Measurements from ENCODE around the gene SLC52A3. TPM values are rescaled to one million over a fixed set of nuclear protein-coding genes. Genes with fewer than 3 reads are reported as not detected.
A peak's percentile ranks its signal among the peaks of the same experiment; 100 is the strongest.
"Not testable (repeated sequence)": the region's sequence is repeated elsewhere in the genome, so short reads cannot be mapped to it uniquely, and the experiment has no call there.

The SLC52A3 gene
- polyA plus RNA-seq, 4 donors = 8.5 to 22.1 (median 14.7) TPM

DNA sequence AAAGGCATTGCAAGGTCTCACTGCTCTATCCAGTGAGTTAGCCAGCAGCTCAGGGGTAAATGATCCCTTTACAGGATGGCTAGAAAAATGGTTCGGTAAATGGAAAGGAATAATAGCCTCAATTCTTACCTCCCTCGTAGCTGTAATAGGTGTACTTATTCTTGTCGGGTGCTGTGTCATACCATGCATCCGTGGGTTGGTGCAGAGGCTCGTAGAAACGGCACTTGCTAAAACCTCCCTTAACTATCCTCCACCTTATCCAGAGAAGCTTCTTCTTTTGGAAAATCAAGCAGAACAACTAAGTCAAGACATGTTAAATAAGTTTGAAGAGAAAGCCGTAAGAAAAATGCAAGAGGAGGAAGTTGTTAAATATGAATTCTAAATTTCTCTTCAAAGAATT is 31.7 kb upstream of the SLC52A3 start:
- 89 to 97% (median 95%) methylated on average over 7 of the region's 7 CpGs for WGBS, 3 donors
- not testable (repeated sequence) for H3K27ac ChIP-seq (ENCODE audit: low read depth in 1 of 3, low read length in 2 of 3); H3K4me3 ChIP-seq (ENCODE audit: low read depth in 1 of 3, low read length in 3 of 3); H3K36me3 ChIP-seq (ENCODE audit: control insufficient read depth in 3 of 3, insufficient read depth in 2 of 3, low read depth in 1 of 3, low read length in 3 of 3); FAIRE-seq; H3K27me3 ChIP-seq (ENCODE audit: control insufficient read depth in 3 of 3, insufficient read depth in 3 of 3, low read length in 3 of 3); DNase-seq
- Histone ChIP-seq H3K9me3 (ENCODE audit: control insufficient read depth in 2 of 2, insufficient read depth in 1 of 2, low read depth in 1 of 2, low read length in 1 of 2) (peaks cover 0 to 15% of the 10 kb centered on the region in 2 donors), H3K4me1 (ENCODE audit: control insufficient read depth in 3 of 3, insufficient read depth in 2 of 3, low read depth in 1 of 3, low read length in 2 of 3) (peaks cover 0 to 12% (median 0%) of the 10 kb centered on the region in 3 donors)

DNA sequence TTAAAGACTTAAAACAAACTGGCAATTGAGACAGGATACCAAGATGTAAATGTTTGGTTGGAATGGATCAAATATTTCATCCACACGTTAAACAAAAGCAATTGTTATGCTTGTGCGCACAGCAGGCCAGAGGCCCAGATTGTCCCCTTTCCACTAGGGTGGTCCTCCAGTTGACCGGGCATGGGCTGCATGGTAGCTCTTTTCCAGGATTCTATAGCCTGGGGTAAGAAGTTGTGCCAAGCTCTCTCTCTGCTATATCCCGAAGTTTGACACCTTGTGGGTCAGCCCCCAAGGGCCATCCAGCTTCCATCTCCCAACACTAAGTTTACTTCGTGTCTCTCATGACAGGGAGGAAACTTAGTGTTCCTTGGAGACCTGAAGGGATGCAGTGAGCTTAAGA is 30.4 kb upstream of the SLC52A3 start:
- not testable (repeated sequence) for FAIRE-seq

DNA sequence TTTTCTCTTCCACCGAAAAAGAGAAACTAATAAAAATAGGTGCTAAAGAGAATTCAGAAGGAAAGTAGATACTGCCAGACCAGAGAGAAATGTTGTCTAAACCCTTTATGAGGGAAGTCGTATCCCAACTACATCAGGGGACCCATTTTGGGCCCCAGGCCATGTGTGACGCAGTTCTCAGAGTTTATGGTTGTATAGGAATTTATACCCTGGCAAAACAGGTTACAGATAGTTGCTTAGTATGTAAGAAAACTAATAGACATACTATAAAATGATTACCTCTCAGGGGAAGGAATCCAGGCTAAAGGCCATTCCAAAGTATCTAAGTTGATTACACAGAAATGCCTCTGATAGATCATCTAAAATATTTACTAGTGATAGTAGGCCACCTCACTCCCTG is 28.6 kb upstream of the SLC52A3 start:
- Histone ChIP-seq H3K4me3 (ENCODE audit: low read depth in 1 of 3, low read length in 3 of 3) (no peak overlapping the region), H3K36me3 (ENCODE audit: control insufficient read depth in 3 of 3, insufficient read depth in 2 of 3, low read depth in 1 of 3, low read length in 3 of 3) (no peaks in the 10 kb centered on the region), H3K9me3 (ENCODE audit: control insufficient read depth in 2 of 2, insufficient read depth in 1 of 2, low read depth in 1 of 2, low read length in 1 of 2) (peaks cover 0 to 24% of the 10 kb centered on the region in 2 donors), H3K4me1 (ENCODE audit: control insufficient read depth in 3 of 3, insufficient read depth in 2 of 3, low read depth in 1 of 3, low read length in 2 of 3) (peaks cover 0 to 12% (median 0%) of the 10 kb centered on the region in 3 donors), H3K27ac (ENCODE audit: low read depth in 1 of 3, low read length in 2 of 3) (peak overlapping the region in 1 of 3 donors; percentile 71), H3K27me3 (ENCODE audit: control insufficient read depth in 3 of 3, insufficient read depth in 3 of 3, low read length in 3 of 3) (peaks cover 0 to 3% (median 0%) of the 10 kb centered on the region in 3 donors)
- DNase-seq = peak; percentile 77 to 88
- 21 to 56% (median 30%) methylated on average over 3 of the region's 3 CpGs for WGBS, 3 donors
- no peak for FAIRE-seq

More for the DNA sequence above, 30.4 kb upstream of the SLC52A3 start:
- H3K27me3 ChIP-seq (ENCODE audit: control insufficient read depth in 3 of 3, insufficient read depth in 3 of 3, low read length in 3 of 3); H3K4me3 ChIP-seq (ENCODE audit: low read depth in 1 of 3, low read length in 3 of 3); H3K27ac ChIP-seq (ENCODE audit: low read depth in 1 of 3, low read length in 2 of 3); H3K36me3 ChIP-seq (ENCODE audit: control insufficient read depth in 3 of 3, insufficient read depth in 2 of 3, low read depth in 1 of 3, low read length in 3 of 3); DNase-seq: not testable (repeated sequence)
- 71 to 80% (median 75%) methylated on average over 5 of the region's 5 CpGs for WGBS, 3 donors
- H3K4me1 ChIP-seq (ENCODE audit: control insufficient read depth in 3 of 3, insufficient read depth in 2 of 3, low read depth in 1 of 3, low read length in 2 of 3) = peaks cover 0 to 12% (median 0%) of the 10 kb centered on the region in 3 donors
- peaks cover 0 to 12% of the 10 kb centered on the region in 2 donors for H3K9me3 ChIP-seq (ENCODE audit: control insufficient read depth in 2 of 2, insufficient read depth in 1 of 2, low read depth in 1 of 2, low read length in 1 of 2)

DNA sequence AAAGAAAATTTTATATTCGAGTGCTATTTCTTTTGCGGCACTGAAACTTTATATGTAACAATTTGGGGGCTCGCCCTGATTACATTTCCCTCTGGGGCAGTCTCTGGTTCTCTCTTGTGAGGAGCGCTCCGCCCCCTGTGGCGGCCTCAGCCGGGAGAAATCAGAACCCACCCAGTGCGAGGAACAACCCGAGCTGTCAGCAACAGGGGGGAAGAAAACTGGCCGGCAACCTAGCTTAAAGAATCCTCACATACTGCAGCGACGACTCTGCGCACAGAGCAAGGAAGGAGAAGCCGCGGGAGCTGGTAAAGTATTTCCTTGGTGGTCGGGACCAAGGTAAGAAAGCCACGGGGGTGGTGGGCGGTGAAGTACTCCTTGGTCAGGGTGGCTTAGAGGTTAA is 23.9 kb upstream of the SLC52A3 start:
- WGBS, 3 donors = 93 to 98% (median 95%) methylated on average over 18 of the region's 18 CpGs
- H3K27me3 ChIP-seq (ENCODE audit: control insufficient read depth in 3 of 3, insufficient read depth in 3 of 3, low read length in 3 of 3) = no peaks in the 10 kb centered on the region
- H3K27ac ChIP-seq (ENCODE audit: low read depth in 1 of 3, low read length in 2 of 3) = no peak overlapping the region
- H3K9me3 ChIP-seq (ENCODE audit: control insufficient read depth in 2 of 2, insufficient read depth in 1 of 2, low read depth in 1 of 2, low read length in 1 of 2) = peaks cover 2 to 35% of the 10 kb centered on the region in 2 donors
- no peak overlapping the region for H3K4me3 ChIP-seq (ENCODE audit: low read depth in 1 of 3, low read length in 3 of 3)
- H3K4me1 ChIP-seq (ENCODE audit: control insufficient read depth in 3 of 3, insufficient read depth in 2 of 3, low read depth in 1 of 3, low read length in 2 of 3) = peaks cover 0 to 7% (median 0%) of the 10 kb centered on the region in 3 donors
- DNase-seq = no peak
- no peak for FAIRE-seq
- H3K36me3 ChIP-seq (ENCODE audit: control insufficient read depth in 3 of 3, insufficient read depth in 2 of 3, low read depth in 1 of 3, low read length in 3 of 3) = no peaks in the 10 kb centered on the region

DNA sequence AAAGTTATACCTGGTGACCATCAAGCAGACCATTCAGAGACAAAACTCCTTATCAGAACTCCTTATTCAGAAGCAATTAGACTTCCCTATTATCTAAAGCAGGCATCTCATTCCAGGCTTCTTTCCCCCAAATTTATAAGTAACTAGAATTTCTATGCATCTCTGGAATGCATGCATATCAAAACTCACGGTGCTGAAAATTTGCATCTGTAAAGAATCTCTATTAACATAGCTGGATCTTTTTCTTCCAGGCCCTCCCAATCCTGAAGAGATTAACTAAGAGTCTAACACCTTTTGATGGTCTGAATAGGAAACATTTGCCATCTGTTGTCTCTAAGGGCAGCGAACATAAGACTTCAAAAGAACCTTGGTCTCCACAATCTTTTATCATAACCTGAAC is 22.8 kb upstream of the SLC52A3 start:
- no peak overlapping the region for H3K4me3 ChIP-seq (ENCODE audit: low read depth in 1 of 3, low read length in 3 of 3)
- FAIRE-seq (no peak), DNase-seq (no peak)
- H3K9me3 ChIP-seq (ENCODE audit: control insufficient read depth in 2 of 2, insufficient read depth in 1 of 2, low read depth in 1 of 2, low read length in 1 of 2) = peaks cover 2 to 33% of the 10 kb centered on the region in 2 donors
- H3K27me3 ChIP-seq (ENCODE audit: control insufficient read depth in 3 of 3, insufficient read depth in 3 of 3, low read length in 3 of 3) = no peaks in the 10 kb centered on the region
- H3K27ac ChIP-seq (ENCODE audit: low read depth in 1 of 3, low read length in 2 of 3) = no peak overlapping the region
- peaks cover 0 to 3% (median 0%) of the 10 kb centered on the region in 3 donors for H3K4me1 ChIP-seq (ENCODE audit: control insufficient read depth in 3 of 3, insufficient read depth in 2 of 3, low read depth in 1 of 3, low read length in 2 of 3)
- no peaks in the 10 kb centered on the region for H3K36me3 ChIP-seq (ENCODE audit: control insufficient read depth in 3 of 3, insufficient read depth in 2 of 3, low read depth in 1 of 3, low read length in 3 of 3)
- WGBS, 3 donors = 54 to 81% (median 80%) methylated on average over 2 of the region's 2 CpGs

DNA sequence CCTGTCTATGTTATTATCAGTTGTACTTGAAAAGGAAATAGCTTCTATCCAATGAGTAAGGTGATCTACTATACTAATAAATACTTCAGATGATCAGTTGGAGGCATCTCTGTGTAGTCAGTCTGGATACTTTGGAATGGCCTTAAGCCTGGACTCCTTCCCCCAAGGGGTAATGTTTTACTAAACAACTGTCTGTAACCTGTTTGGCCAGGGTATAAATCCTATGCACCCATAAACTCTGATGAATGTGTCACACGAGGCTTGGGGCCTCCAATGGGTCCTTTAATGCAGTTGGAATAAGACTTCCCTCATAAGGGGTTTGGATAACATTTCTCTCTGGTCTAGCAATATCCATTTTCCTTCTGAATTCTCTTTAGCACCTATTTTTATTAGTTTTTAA is 19.5 kb upstream of the SLC52A3 start:
- DNase-seq = peak in 1 of 2 donors; percentile 90
- Histone ChIP-seq H3K9me3 (ENCODE audit: control insufficient read depth in 2 of 2, insufficient read depth in 1 of 2, low read depth in 1 of 2, low read length in 1 of 2) (peaks cover 2 to 37% of the 10 kb centered on the region in 2 donors), H3K27ac (ENCODE audit: low read depth in 1 of 3, low read length in 2 of 3) (peak overlapping the region in 1 of 3 donors; percentile 48), H3K4me3 (ENCODE audit: low read depth in 1 of 3, low read length in 3 of 3) (no peak overlapping the region), H3K27me3 (ENCODE audit: control insufficient read depth in 3 of 3, insufficient read depth in 3 of 3, low read length in 3 of 3) (no peaks in the 10 kb centered on the region), H3K36me3 (ENCODE audit: control insufficient read depth in 3 of 3, insufficient read depth in 2 of 3, low read depth in 1 of 3, low read length in 3 of 3) (no peaks in the 10 kb centered on the region), H3K4me1 (ENCODE audit: control insufficient read depth in 3 of 3, insufficient read depth in 2 of 3, low read depth in 1 of 3, low read length in 2 of 3) (peaks cover 0 to 3% (median 0%) of the 10 kb centered on the region in 3 donors)
- no peak for FAIRE-seq
- WGBS, 3 donors = 4 to 18% (median 15%) methylated on average over 1 of the region's 1 CpG

DNA sequence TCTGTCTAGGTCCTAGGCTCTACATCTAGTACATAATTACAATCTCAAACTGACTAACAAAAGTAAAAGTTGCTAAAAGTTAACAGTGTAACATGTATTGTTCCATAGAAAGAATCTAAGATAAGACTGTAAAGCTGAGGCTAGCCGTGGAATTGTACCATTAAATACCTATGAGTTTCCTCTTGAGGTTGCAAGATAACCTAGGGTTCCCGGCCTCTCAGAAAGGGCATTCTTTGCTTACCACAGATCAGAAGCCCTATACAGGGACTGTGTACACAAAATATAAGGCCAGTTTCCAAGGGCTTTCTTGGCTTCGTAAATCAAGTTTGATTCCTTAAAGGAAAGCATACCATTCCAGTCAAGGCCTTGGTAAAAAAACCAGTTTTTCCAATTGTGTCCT is 11.5 kb upstream of the SLC52A3 start:
- no peak overlapping the region for H3K27ac ChIP-seq (ENCODE audit: low read depth in 1 of 3, low read length in 2 of 3)
- WGBS, 3 donors = 41 to 67% (median 46%) methylated on average over 3 of the region's 3 CpGs
- peaks cover 0 to 10% of the 10 kb centered on the region in 2 donors for H3K9me3 ChIP-seq (ENCODE audit: control insufficient read depth in 2 of 2, insufficient read depth in 1 of 2, low read depth in 1 of 2, low read length in 1 of 2)
- no peaks in the 10 kb centered on the region for H3K27me3 ChIP-seq (ENCODE audit: control insufficient read depth in 3 of 3, insufficient read depth in 3 of 3, low read length in 3 of 3)
- FAIRE-seq = no peak
- H3K4me1 ChIP-seq (ENCODE audit: control insufficient read depth in 3 of 3, insufficient read depth in 2 of 3, low read depth in 1 of 3, low read length in 2 of 3) = peaks cover 0 to 13% (median 2%) of the 10 kb centered on the region in 3 donors
- H3K36me3 ChIP-seq (ENCODE audit: control insufficient read depth in 3 of 3, insufficient read depth in 2 of 3, low read depth in 1 of 3, low read length in 3 of 3) = no peaks in the 10 kb centered on the region
- peak in 1 of 2 donors; percentile 44 for DNase-seq
- H3K4me3 ChIP-seq (ENCODE audit: low read depth in 1 of 3, low read length in 3 of 3) = no peak overlapping the region

DNA sequence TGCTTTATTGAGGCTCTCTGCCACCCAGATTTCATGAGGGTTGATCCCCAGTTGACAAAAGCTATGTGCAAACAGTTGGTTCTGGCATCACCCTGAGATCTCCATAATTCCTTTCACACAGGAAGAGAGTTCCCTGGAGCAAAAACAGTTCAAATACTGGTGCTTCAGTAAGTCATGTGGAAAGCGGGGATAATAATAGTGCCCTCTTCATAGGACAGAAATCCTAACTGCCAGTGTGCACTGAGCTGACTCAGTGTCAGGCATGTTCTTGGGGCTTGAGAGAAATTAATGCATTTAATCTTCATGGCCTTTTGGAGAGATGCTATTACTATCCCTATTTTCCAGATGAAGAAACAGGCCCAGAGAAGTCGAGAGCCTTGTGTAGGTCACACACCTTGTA is 7.9 kb upstream of the SLC52A3 start:
- H3K36me3 ChIP-seq (ENCODE audit: control insufficient read depth in 3 of 3, insufficient read depth in 2 of 3, low read depth in 1 of 3, low read length in 3 of 3) = no peaks in the 10 kb centered on the region
- no peak for DNase-seq
- no peaks in the 10 kb centered on the region for H3K27me3 ChIP-seq (ENCODE audit: control insufficient read depth in 3 of 3, insufficient read depth in 3 of 3, low read length in 3 of 3)
- no peak for FAIRE-seq
- H3K9me3 ChIP-seq (ENCODE audit: control insufficient read depth in 2 of 2, insufficient read depth in 1 of 2, low read depth in 1 of 2, low read length in 1 of 2) = no peaks in the 10 kb centered on the region
- WGBS, 3 donors = 67 to 86% (median 82%) methylated on average over 2 of the region's 2 CpGs
- peaks cover 0 to 42% (median 9%) of the 10 kb centered on the region in 3 donors for H3K4me1 ChIP-seq (ENCODE audit: control insufficient read depth in 3 of 3, insufficient read depth in 2 of 3, low read depth in 1 of 3, low read length in 2 of 3)
- H3K4me3 ChIP-seq (ENCODE audit: low read depth in 1 of 3, low read length in 3 of 3) = no peak overlapping the region
- peak overlapping the region; percentile 55 to 63 (median 63) for H3K27ac ChIP-seq (ENCODE audit: low read depth in 1 of 3, low read length in 2 of 3)

DNA sequence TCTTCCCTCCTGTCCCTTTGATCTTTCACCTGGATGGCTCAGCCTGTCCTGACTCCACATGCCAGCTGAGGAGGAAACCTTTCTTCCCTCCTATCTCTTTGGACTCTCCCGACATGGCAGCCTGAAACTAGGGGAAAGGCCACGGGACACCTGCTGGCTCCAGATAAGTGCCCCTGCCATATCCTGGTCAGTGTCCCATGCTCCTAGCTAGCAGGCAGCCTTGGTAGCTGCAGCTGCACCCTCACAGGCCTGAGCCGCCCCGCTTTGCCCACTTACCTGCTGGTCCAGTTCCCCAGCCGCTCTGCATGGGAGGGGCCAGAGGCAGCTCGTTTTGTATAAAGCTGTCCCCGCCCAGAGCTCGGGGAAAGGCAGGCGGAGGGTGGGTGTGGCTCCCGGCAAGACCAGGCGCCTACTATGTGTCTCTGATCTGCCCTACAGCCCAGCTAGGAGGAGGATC is 7.4 kb upstream of the SLC52A3 start:
- Histone ChIP-seq H3K36me3 (ENCODE audit: control insufficient read depth in 3 of 3, insufficient read depth in 2 of 3, low read depth in 1 of 3, low read length in 3 of 3) (no peaks in the 10 kb centered on the region), H3K27me3 (ENCODE audit: control insufficient read depth in 3 of 3, insufficient read depth in 3 of 3, low read length in 3 of 3) (no peaks in the 10 kb centered on the region), H3K4me1 (ENCODE audit: control insufficient read depth in 3 of 3, insufficient read depth in 2 of 3, low read depth in 1 of 3, low read length in 2 of 3) (peaks cover 0 to 42% (median 9%) of the 10 kb centered on the region in 3 donors), H3K9me3 (ENCODE audit: control insufficient read depth in 2 of 2, insufficient read depth in 1 of 2, low read depth in 1 of 2, low read length in 1 of 2) (peaks cover 0 to 3% of the 10 kb centered on the region in 2 donors), H3K4me3 (ENCODE audit: low read depth in 1 of 3, low read length in 3 of 3) (peak overlapping the region in 2 of 3 donors; percentile 9 to 19), H3K27ac (ENCODE audit: low read depth in 1 of 3, low read length in 2 of 3) (peak overlapping the region; percentile 55 to 63 (median 63))
- FAIRE-seq (no peak), DNase-seq (peak; percentile 90 to 91)
- 9 to 32% (median 16%) methylated on average over 11 of the region's 11 CpGs for WGBS, 3 donors
